ENCODE measurements around the gene DNAJC9.

- no peak for TF ChIP-seq REST (IDR thresholded peaks at IDR 0.05; ENCODE audit: insufficient read depth in 1 of 2, low read depth in 2 of 2, low read length in 1 of 2)
- peak; percentile 77; the same call in 1 of the 2 replicates for TF ChIP-seq CTCF (IDR thresholded peaks at IDR 0.05)
Measured at GRCh38 chr10:73263693-73264347, 16.8 kb upstream of the DNAJC9 start.
